HuH-7 (cell line): ENCODE data around the gene NUFIP2.
"Not testable (repeated sequence)": the region's sequence is repeated elsewhere in the genome, so short reads cannot be mapped to it uniquely, and the experiment has no call there.

Experiments
- DNase-seq: peaks from one replicate; pipeline ENCODE4 v3.0.0; 2011; ENCODE audit warnings: low spot score

Gene NUFIP2

GRCh38 chr17:29293890-29294579 is at the start of gene NUFIP2:
NUFIP2 (minus strand) TSS chr17:29294148; CDS start chr17:29294059, 89 bp downstream.
- DNase-seq, result peak; percentile 97

GRCh38 chr17:29342158-29342765 is 48.3 kb upstream of the NUFIP2 start:
- no peak for DNase-seq

- DNase-seq, result no peak
Measured at GRCh38 chr17:29341726-29342125, 47.8 kb upstream of the NUFIP2 start.

- not testable (repeated sequence) for DNase-seq
Measured at GRCh38 chr17:29339016-29339415, 45.1 kb upstream of the NUFIP2 start.

GRCh38 chr17:29331708-29332085 is 37.7 kb upstream of the NUFIP2 start:
- no peak for DNase-seq

GRCh38 chr17:29331075-29331707 is 37.2 kb upstream of the NUFIP2 start:
- no peak for DNase-seq

- DNase-seq, result no peak
Measured at GRCh38 chr17:29327412-29327811, 33.5 kb upstream of the NUFIP2 start.

GRCh38 chr17:29326023-29326813 is 32.3 kb upstream of the NUFIP2 start:
- DNase-seq, result no peak

- no peak for DNase-seq
Measured at GRCh38 chr17:29322363-29322762, 28.4 kb upstream of the NUFIP2 start.

- DNase-seq, result no peak
Measured at GRCh38 chr17:29303386-29303785, 9.4 kb upstream of the NUFIP2 start.

GRCh38 chr17:29299031-29299430 is 5.1 kb upstream of the NUFIP2 start:
- DNase-seq, result no peak

- DNase-seq, result no peak
Measured at GRCh38 chr17:29295420-29295819, 1.5 kb upstream of the NUFIP2 start.

- peak; percentile 7 for DNase-seq
Measured at GRCh38 chr17:29294580-29294900, 592 bp upstream of the NUFIP2 start.

- peak; percentile 68 for DNase-seq
Measured at GRCh38 chr17:29292992-29293889, 707 bp downstream of the NUFIP2 start.

GRCh38 chr17:29292071-29292991 is 1.6 kb downstream of the NUFIP2 start:
- DNase-seq, result peak; percentile 23

GRCh38 chr17:29291163-29291752 is 2.7 kb downstream of the NUFIP2 start:
- peak; percentile 56 for DNase-seq

- DNase-seq, result no peak
Measured at GRCh38 chr17:29289852-29290251, 4.1 kb downstream of the NUFIP2 start.

GRCh38 chr17:29283961-29284360 is 10.0 kb downstream of the NUFIP2 start:
- no peak for DNase-seq

GRCh38 chr17:29283496-29283895 is 10.5 kb downstream of the NUFIP2 start:
- DNase-seq, result no peak

- DNase-seq, result no peak
Measured at GRCh38 chr17:29279397-29280070, 14.4 kb downstream of the NUFIP2 start.
